Measurements from ENCODE around the gene SH3TC1.

Gene SH3TC1

GRCh38 chr4:8157496-8157895 lies 41.6 kb upstream of the SH3TC1 start:
- H3K4me1 ChIP-seq (ENCODE audit: control insufficient read depth, insufficient read depth, low read length), result no peaks in the 10 kb centered on the region; the same call in 1 of the 2 replicates
- H3K36me3 ChIP-seq (ENCODE audit: control insufficient read depth, insufficient read depth, low read length), result no peaks in the 10 kb centered on the region
- H3K9ac ChIP-seq (ENCODE audit: low read depth, low read length), result no peak overlapping the region
- peaks cover 40% of the 10 kb centered on the region for H3K27me3 ChIP-seq (ENCODE audit: control insufficient read depth, insufficient read depth, low read length)
- no peaks in the 10 kb centered on the region for H3K9me3 ChIP-seq (ENCODE audit: control insufficient read depth, insufficient read depth, low read length)
- no peak overlapping the region for H3K27ac ChIP-seq (ENCODE audit: low read depth, low read length)
- no peak overlapping the region for H3K4me3 ChIP-seq (ENCODE audit: low read depth, low read length)

GRCh38 chr4:8157944-8158709 lies 41.0 kb upstream of the SH3TC1 start:
- H3K9ac ChIP-seq (ENCODE audit: low read depth, low read length), result no peak overlapping the region

GRCh38 chr4:8158710-8159536 lies 40.2 kb upstream of the SH3TC1 start, which contains the start of gene ABLIM2:
TSS of gene ABLIM2 (minus strand) at chr4:8158813. CDS start at chr4:8158689, 124 bp downstream.
- Histone ChIP-seq H3K4me1 (ENCODE audit: control insufficient read depth, insufficient read depth, low read length) (no peaks in the 10 kb centered on the region; the same call in 1 of the 2 replicates), H3K9ac (ENCODE audit: low read depth, low read length) (no peak within 1 kb of the TSS), H3K4me3 (ENCODE audit: low read depth, low read length) (peak within 1 kb of the TSS; percentile 91), H3K9me3 (ENCODE audit: control insufficient read depth, insufficient read depth, low read length) (no peaks in the 10 kb centered on the region), H3K27ac (ENCODE audit: low read depth, low read length) (no peak within 1 kb of the TSS), H3K36me3 (ENCODE audit: control insufficient read depth, insufficient read depth, low read length) (no peaks in the 10 kb centered on the region), H3K27me3 (ENCODE audit: control insufficient read depth, insufficient read depth, low read length) (peaks cover 40% of the 10 kb centered on the region)

More at GRCh38 chr4:8157944-8158709, 41.0 kb upstream of the SH3TC1 start:
- Histone ChIP-seq H3K9me3 (ENCODE audit: control insufficient read depth, insufficient read depth, low read length) (no peaks in the 10 kb centered on the region), H3K27me3 (ENCODE audit: control insufficient read depth, insufficient read depth, low read length) (peaks cover 40% of the 10 kb centered on the region), H3K4me3 (ENCODE audit: low read depth, low read length) (peak overlapping the region; percentile 75), H3K4me1 (ENCODE audit: control insufficient read depth, insufficient read depth, low read length) (no peaks in the 10 kb centered on the region; the same call in 1 of the 2 replicates), H3K27ac (ENCODE audit: low read depth, low read length) (no peak overlapping the region), H3K36me3 (ENCODE audit: control insufficient read depth, insufficient read depth, low read length) (no peaks in the 10 kb centered on the region)

GRCh38 chr4:8159537-8160232 lies 39.4 kb upstream of the SH3TC1 start:
- no peaks in the 10 kb centered on the region; the same call in 1 of the 2 replicates for H3K4me1 ChIP-seq (ENCODE audit: control insufficient read depth, insufficient read depth, low read length)
- H3K27ac ChIP-seq (ENCODE audit: low read depth, low read length), result no peak overlapping the region
- no peaks in the 10 kb centered on the region for H3K36me3 ChIP-seq (ENCODE audit: control insufficient read depth, insufficient read depth, low read length)
- no peak overlapping the region for H3K9ac ChIP-seq (ENCODE audit: low read depth, low read length)
- H3K4me3 ChIP-seq (ENCODE audit: low read depth, low read length), result peak overlapping the region; percentile 91
- H3K27me3 ChIP-seq (ENCODE audit: control insufficient read depth, insufficient read depth, low read length), result peaks cover 40% of the 10 kb centered on the region
- no peaks in the 10 kb centered on the region for H3K9me3 ChIP-seq (ENCODE audit: control insufficient read depth, insufficient read depth, low read length)

- H3K9me3 ChIP-seq (ENCODE audit: control insufficient read depth, insufficient read depth, low read length), result no peaks in the 10 kb centered on the region
- peaks cover 40% of the 10 kb centered on the region for H3K27me3 ChIP-seq (ENCODE audit: control insufficient read depth, insufficient read depth, low read length)
- H3K4me1 ChIP-seq (ENCODE audit: control insufficient read depth, insufficient read depth, low read length), result no peaks in the 10 kb centered on the region; the same call in 1 of the 2 replicates
- H3K4me3 ChIP-seq (ENCODE audit: low read depth, low read length), result no peak overlapping the region
- H3K36me3 ChIP-seq (ENCODE audit: control insufficient read depth, insufficient read depth, low read length), result no peaks in the 10 kb centered on the region
- H3K9ac ChIP-seq (ENCODE audit: low read depth, low read length), result no peak overlapping the region
- no peak overlapping the region for H3K27ac ChIP-seq (ENCODE audit: low read depth, low read length)
Measured at GRCh38 chr4:8160233-8160560, 38.9 kb upstream of the SH3TC1 start.

- H3K9ac ChIP-seq (ENCODE audit: low read depth, low read length), result no peak overlapping the region
- no peaks in the 10 kb centered on the region for H3K36me3 ChIP-seq (ENCODE audit: control insufficient read depth, insufficient read depth, low read length)
- peaks cover 40% of the 10 kb centered on the region for H3K27me3 ChIP-seq (ENCODE audit: control insufficient read depth, insufficient read depth, low read length)
- H3K4me3 ChIP-seq (ENCODE audit: low read depth, low read length), result no peak overlapping the region
- no peaks in the 10 kb centered on the region for H3K9me3 ChIP-seq (ENCODE audit: control insufficient read depth, insufficient read depth, low read length)
- H3K27ac ChIP-seq (ENCODE audit: low read depth, low read length), result no peak overlapping the region
- no peaks in the 10 kb centered on the region; the same call in 1 of the 2 replicates for H3K4me1 ChIP-seq (ENCODE audit: control insufficient read depth, insufficient read depth, low read length)
Measured at GRCh38 chr4:8160572-8160971, 38.5 kb upstream of the SH3TC1 start.

GRCh38 chr4:8162625-8163024 lies 36.5 kb upstream of the SH3TC1 start:
- no peaks in the 10 kb centered on the region for H3K36me3 ChIP-seq (ENCODE audit: control insufficient read depth, insufficient read depth, low read length)
- H3K27ac ChIP-seq (ENCODE audit: low read depth, low read length), result no peak overlapping the region
- no peak overlapping the region for H3K9ac ChIP-seq (ENCODE audit: low read depth, low read length)
- H3K4me1 ChIP-seq (ENCODE audit: control insufficient read depth, insufficient read depth, low read length), result no peaks in the 10 kb centered on the region; the same call in 1 of the 2 replicates
- H3K9me3 ChIP-seq (ENCODE audit: control insufficient read depth, insufficient read depth, low read length), result no peaks in the 10 kb centered on the region
- peaks cover 25% of the 10 kb centered on the region for H3K27me3 ChIP-seq (ENCODE audit: control insufficient read depth, insufficient read depth, low read length)
- H3K4me3 ChIP-seq (ENCODE audit: low read depth, low read length), result no peak overlapping the region

- no peak overlapping the region for H3K4me3 ChIP-seq (ENCODE audit: low read depth, low read length)
- peaks cover 21% of the 10 kb centered on the region for H3K27me3 ChIP-seq (ENCODE audit: control insufficient read depth, insufficient read depth, low read length)
- H3K9me3 ChIP-seq (ENCODE audit: control insufficient read depth, insufficient read depth, low read length), result peaks cover 2% of the 10 kb centered on the region
- H3K36me3 ChIP-seq (ENCODE audit: control insufficient read depth, insufficient read depth, low read length), result no peaks in the 10 kb centered on the region
- no peak overlapping the region for H3K9ac ChIP-seq (ENCODE audit: low read depth, low read length)
- no peaks in the 10 kb centered on the region; the same call in 1 of the 2 replicates for H3K4me1 ChIP-seq (ENCODE audit: control insufficient read depth, insufficient read depth, low read length)
- no peak overlapping the region for H3K27ac ChIP-seq (ENCODE audit: low read depth, low read length)
Measured at GRCh38 chr4:8163026-8163425, 36.1 kb upstream of the SH3TC1 start.

- Histone ChIP-seq H3K4me1 (ENCODE audit: control insufficient read depth, insufficient read depth, low read length) (no peaks in the 10 kb centered on the region; the same call in 1 of the 2 replicates), H3K4me3 (ENCODE audit: low read depth, low read length) (no peak overlapping the region), H3K9ac (ENCODE audit: low read depth, low read length) (no peak overlapping the region), H3K9me3 (ENCODE audit: control insufficient read depth, insufficient read depth, low read length) (peaks cover 7% of the 10 kb centered on the region), H3K36me3 (ENCODE audit: control insufficient read depth, insufficient read depth, low read length) (no peaks in the 10 kb centered on the region), H3K27me3 (ENCODE audit: control insufficient read depth, insufficient read depth, low read length) (peaks cover 16% of the 10 kb centered on the region), H3K27ac (ENCODE audit: low read depth, low read length) (no peak overlapping the region)
Measured at GRCh38 chr4:8163436-8164193, 35.5 kb upstream of the SH3TC1 start.

GRCh38 chr4:8164194-8164565 lies 34.9 kb upstream of the SH3TC1 start:
- H3K36me3 ChIP-seq (ENCODE audit: control insufficient read depth, insufficient read depth, low read length), result no peaks in the 10 kb centered on the region
- H3K4me1 ChIP-seq (ENCODE audit: control insufficient read depth, insufficient read depth, low read length), result no peaks in the 10 kb centered on the region; the same call in 1 of the 2 replicates
- H3K4me3 ChIP-seq (ENCODE audit: low read depth, low read length), result no peak overlapping the region
- no peak overlapping the region for H3K27ac ChIP-seq (ENCODE audit: low read depth, low read length)
- H3K9ac ChIP-seq (ENCODE audit: low read depth, low read length), result no peak overlapping the region
- peaks cover 10% of the 10 kb centered on the region for H3K9me3 ChIP-seq (ENCODE audit: control insufficient read depth, insufficient read depth, low read length)
- peaks cover 15% of the 10 kb centered on the region for H3K27me3 ChIP-seq (ENCODE audit: control insufficient read depth, insufficient read depth, low read length)

All from HUES48 (cell line).